SH-SY5Y (cell line): ENCODE measurements around the gene FATE1.

Source experiments
- GATA2 ChIP-seq: IDR thresholded peaks from 2 replicates; pipeline ENCODE4 v1.6.1; 2011; ENCODE audit warnings: mild to moderate bottlenecking, low read depth, low read length
- GATA3 ChIP-seq: IDR thresholded peaks from 2 replicates; pipeline ENCODE4 v1.6.1; 2011; ENCODE audit warnings: low read depth, mild to moderate bottlenecking, low read length, moderate library complexity

- TF ChIP-seq GATA2 (no peak), GATA3 (no peak)
Observed at GRCh38 chrX:151695583-151696340, 20.1 kb upstream of the FATE1 start.
